HEK293 (cell line): Measurements from ENCODE around the gene TRIM34.

Source experiments
- CTCF ChIA-PET: fragments of 350-600 bp; formaldehyde crosslinking; extraction: SDS; loops from one replicate; lab custom pipeline; 2021; ENCODE audit warnings: antibody characterized with exemption; lab: Yijun Ruan, JAX
- POLR2A ChIA-PET: fragments of 300-600 bp; formaldehyde crosslinking; extraction: SDS; loops from one replicate; lab custom pipeline; 2020; ENCODE audit warnings: antibody characterized with exemption, inconsistent platforms; lab: Yijun Ruan, JAX
- H3K27ac ChIP-seq: fragments of 200-500 bp; sonication (Bioruptor generic); 2 replicates; pipeline ENCODE4 v1.5.1; 2014; ENCODE audit warnings: low read depth, low read length, control low read depth, inconsistent platforms; ENCODE audit errors: extremely low read depth
- H3K36me3 ChIP-seq, 2 experiments: fragments of 200-500 bp in 1 of 2; sonication (Bioruptor generic) in 1 of 2; 1 replicate in 1 of 2; 2 replicates in 1 of 2; pipeline ENCODE4 v1.5.1; 2014 to 2017; ENCODE audit warnings: inconsistent platforms in 2 of 2, low read length in 2 of 2; ENCODE audit not compliant: control insufficient read depth in 2 of 2, insufficient read depth in 1 of 2
- H3K4me1 ChIP-seq: fragments of 200-500 bp; sonication (Bioruptor generic); 2 replicates; pipeline ENCODE4 v1.5.1; 2014; ENCODE audit warnings: mild to moderate bottlenecking, low read length, inconsistent platforms; ENCODE audit not compliant: control insufficient read depth, insufficient read depth
- H3K4me3 ChIP-seq: 2 replicates; pipeline ENCODE4 v1.5.1; 2011; ENCODE audit warnings: low read depth, mild to moderate bottlenecking, control low read depth, low read length, moderate library complexity
- H3K9me3 ChIP-seq: fragments of 200-500 bp; sonication (Bioruptor generic); 2 replicates; pipeline ENCODE4 v1.5.1; 2014; ENCODE audit warnings: low read depth, low read length, inconsistent platforms; ENCODE audit not compliant: control insufficient read depth, insufficient read depth
- BCL11A ChIP-seq: fragments of 450-650 bp; formaldehyde crosslinking; IDR thresholded peaks from 2 replicates; pipeline ENCODE4 v1.5.1; 2016; ENCODE audit warnings: low read depth, missing biosample characterization, missing genetic modification characterization
- INSM2 ChIP-seq: fragments of 450-650 bp; formaldehyde crosslinking; IDR thresholded peaks from 2 replicates; pipeline ENCODE4 v1.5.1; 2016; ENCODE audit warnings: missing biosample characterization, missing genetic modification characterization
- KLF9 ChIP-seq: fragments of 450-650 bp; formaldehyde crosslinking; IDR thresholded peaks from 2 replicates; pipeline ENCODE4 v1.5.1; 2016; ENCODE audit warnings: missing biosample characterization, missing genetic modification characterization, low read depth
- ZBTB10 ChIP-seq: fragments of 450-650 bp; formaldehyde crosslinking; IDR thresholded peaks from 2 replicates; pipeline ENCODE4 v1.5.1; 2016; ENCODE audit warnings: missing biosample characterization, missing genetic modification characterization
- ZNF10 ChIP-seq: fragments of 450-650 bp; formaldehyde crosslinking; IDR thresholded peaks from 2 replicates; pipeline ENCODE4 v1.5.1; 2017; ENCODE audit warnings: missing biosample characterization, missing genetic modification characterization
- ZNF146 ChIP-seq: fragments of 450-650 bp; formaldehyde crosslinking; IDR thresholded peaks from 2 replicates; pipeline ENCODE4 v1.5.1; 2016; ENCODE audit warnings: missing biosample characterization, missing genetic modification characterization
- ZNF239 ChIP-seq: fragments of 450-650 bp; formaldehyde crosslinking; IDR thresholded peaks from 2 replicates; pipeline ENCODE4 v1.5.1; 2016; ENCODE audit warnings: missing biosample characterization, missing genetic modification characterization
- ZNF292 ChIP-seq: fragments of 450-650 bp; formaldehyde crosslinking; IDR thresholded peaks from 2 replicates; pipeline ENCODE4 v1.5.1; 2016; ENCODE audit warnings: low read depth, missing biosample characterization, missing genetic modification characterization, borderline replicate concordance
- ZNF426 ChIP-seq: fragments of 450-650 bp; formaldehyde crosslinking; IDR thresholded peaks from 2 replicates; pipeline ENCODE4 v1.5.1; 2017; ENCODE audit warnings: missing biosample characterization, missing genetic modification characterization, mild to moderate bottlenecking, inconsistent platforms, moderate library complexity
- ZNF510 ChIP-seq: fragments of 450-650 bp; formaldehyde crosslinking; IDR thresholded peaks from 2 replicates; pipeline ENCODE4 v1.5.1; 2018; ENCODE audit warnings: mild to moderate bottlenecking, missing genetic modification characterization, missing biosample characterization; ENCODE audit not compliant: insufficient replicate concordance
- ZNF530 ChIP-seq: fragments of 450-650 bp; formaldehyde crosslinking; IDR thresholded peaks from 2 replicates; pipeline ENCODE4 v1.5.1; 2016; ENCODE audit warnings: low read depth, missing biosample characterization, missing genetic modification characterization
- ZNF660 ChIP-seq: fragments of 450-650 bp; IDR thresholded peaks from 2 replicates; pipeline ENCODE4 v1.5.1; 2018; ENCODE audit warnings: missing biosample characterization, mild to moderate bottlenecking, missing genetic modification characterization
- ZNF747 ChIP-seq: fragments of 450-650 bp; formaldehyde crosslinking; IDR thresholded peaks from 2 replicates; pipeline ENCODE4 v1.5.1; 2016; ENCODE audit warnings: missing biosample characterization, missing genetic modification characterization
- ZNF777 ChIP-seq: fragments of 450-650 bp; formaldehyde crosslinking; IDR thresholded peaks from 2 replicates; pipeline ENCODE4 v1.5.1; 2017; ENCODE audit warnings: missing biosample characterization, missing genetic modification characterization, borderline replicate concordance
- ZNF791 ChIP-seq: fragments of 450-650 bp; formaldehyde crosslinking; IDR thresholded peaks from 2 replicates; pipeline ENCODE4 v1.5.1; 2016; ENCODE audit warnings: missing biosample characterization, missing genetic modification characterization
- ZSCAN23 ChIP-seq: fragments of 450-650 bp; formaldehyde crosslinking; IDR thresholded peaks from 2 replicates; pipeline ENCODE4 v1.5.1; 2016; ENCODE audit warnings: missing biosample characterization, missing genetic modification characterization
- ZSCAN30 ChIP-seq: fragments of 450-650 bp; IDR thresholded peaks from 2 replicates; pipeline ENCODE4 v1.5.1; 2018; ENCODE audit warnings: missing biosample characterization, mild to moderate bottlenecking, missing genetic modification characterization, moderate library complexity
- TF ChIP-seq, protein P1 (sequence below): fragments of 450-650 bp; formaldehyde crosslinking; optimal IDR thresholded peaks from 2 replicates; pipeline ENCODE3; 2016; ENCODE audit warnings: missing biosample characterization, mild to moderate bottlenecking, missing genetic modification characterization
- TF ChIP-seq, protein P2 (sequence below): fragments of 450-650 bp; formaldehyde crosslinking; IDR thresholded peaks from 2 replicates; pipeline ENCODE4 v1.5.1; 2016; ENCODE audit warnings: missing biosample characterization, missing genetic modification characterization, borderline replicate concordance
- TF ChIP-seq, protein P3 (sequence below): fragments of 450-650 bp; formaldehyde crosslinking; IDR thresholded peaks from 2 replicates; pipeline ENCODE4 v1.5.1; 2016; ENCODE audit warnings: missing biosample characterization, missing genetic modification characterization

TRIM34 gene

GRCh38 chr11:5665051-5665570, 40.3 kb downstream of the TRIM34 start:
- H3K9me3 ChIP-seq: no peaks in the 10 kb centered on the region
- peaks cover 0 to 29% of the 10 kb centered on the region in 2 experiments; a peak in 1 of 3 replicates for H3K36me3 ChIP-seq
- no peaks in the 10 kb centered on the region for H3K4me1 ChIP-seq
- H3K4me3 ChIP-seq: no peak overlapping the region
- POLR2A ChIA-PET: no interaction called here
- CTCF ChIA-PET: interaction anchor here (0.7 kb wide), 2 partner anchors 86 to 538 kb away, joined by 3 read pairs; no protein-coding TSS in a partner anchor
- no peak overlapping the region for H3K27ac ChIP-seq
- TF ChIP-seq ZNF660 (tag by site-specific recombination): no peak
- no peak for TF ChIP-seq ZNF292
- no peak for TF ChIP-seq ZNF747 (tag by site-specific recombination)
- TF ChIP-seq ZNF146: no peak
- no peak for TF ChIP-seq ZNF791 (tag by site-specific recombination)
- TF ChIP-seq ZNF239 (tag by site-specific recombination): no peak
- TF ChIP-seq, protein P1, sequence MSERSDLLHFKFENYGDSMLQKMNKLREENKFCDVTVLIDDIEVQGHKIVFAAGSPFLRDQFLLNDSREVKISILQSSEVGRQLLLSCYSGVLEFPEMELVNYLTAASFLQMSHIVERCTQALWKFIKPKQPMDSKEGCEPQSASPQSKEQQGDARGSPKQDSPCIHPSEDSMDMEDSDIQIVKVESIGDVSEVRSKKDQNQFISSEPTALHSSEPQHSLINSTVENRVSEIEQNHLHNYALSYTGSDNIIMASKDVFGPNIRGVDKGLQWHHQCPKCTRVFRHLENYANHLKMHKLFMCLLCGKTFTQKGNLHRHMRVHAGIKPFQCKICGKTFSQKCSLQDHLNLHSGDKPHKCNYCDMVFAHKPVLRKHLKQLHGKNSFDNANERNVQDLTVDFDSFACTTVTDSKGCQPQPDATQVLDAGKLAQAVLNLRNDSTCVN: no peak
- TF ChIP-seq, protein P2, sequence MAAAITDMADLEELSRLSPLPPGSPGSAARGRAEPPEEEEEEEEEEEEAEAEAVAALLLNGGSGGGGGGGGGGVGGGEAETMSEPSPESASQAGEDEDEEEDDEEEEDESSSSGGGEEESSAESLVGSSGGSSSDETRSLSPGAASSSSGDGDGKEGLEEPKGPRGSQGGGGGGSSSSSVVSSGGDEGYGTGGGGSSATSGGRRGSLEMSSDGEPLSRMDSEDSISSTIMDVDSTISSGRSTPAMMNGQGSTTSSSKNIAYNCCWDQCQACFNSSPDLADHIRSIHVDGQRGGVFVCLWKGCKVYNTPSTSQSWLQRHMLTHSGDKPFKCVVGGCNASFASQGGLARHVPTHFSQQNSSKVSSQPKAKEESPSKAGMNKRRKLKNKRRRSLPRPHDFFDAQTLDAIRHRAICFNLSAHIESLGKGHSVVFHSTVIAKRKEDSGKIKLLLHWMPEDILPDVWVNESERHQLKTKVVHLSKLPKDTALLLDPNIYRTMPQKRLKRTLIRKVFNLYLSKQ (tag by site-specific recombination): no peak
- no peak for TF ChIP-seq ZSCAN23
- no peak for TF ChIP-seq ZNF10
- no peak for TF ChIP-seq ZSCAN30 (tag by site-specific recombination)
- TF ChIP-seq INSM2: no peak

DNA sequence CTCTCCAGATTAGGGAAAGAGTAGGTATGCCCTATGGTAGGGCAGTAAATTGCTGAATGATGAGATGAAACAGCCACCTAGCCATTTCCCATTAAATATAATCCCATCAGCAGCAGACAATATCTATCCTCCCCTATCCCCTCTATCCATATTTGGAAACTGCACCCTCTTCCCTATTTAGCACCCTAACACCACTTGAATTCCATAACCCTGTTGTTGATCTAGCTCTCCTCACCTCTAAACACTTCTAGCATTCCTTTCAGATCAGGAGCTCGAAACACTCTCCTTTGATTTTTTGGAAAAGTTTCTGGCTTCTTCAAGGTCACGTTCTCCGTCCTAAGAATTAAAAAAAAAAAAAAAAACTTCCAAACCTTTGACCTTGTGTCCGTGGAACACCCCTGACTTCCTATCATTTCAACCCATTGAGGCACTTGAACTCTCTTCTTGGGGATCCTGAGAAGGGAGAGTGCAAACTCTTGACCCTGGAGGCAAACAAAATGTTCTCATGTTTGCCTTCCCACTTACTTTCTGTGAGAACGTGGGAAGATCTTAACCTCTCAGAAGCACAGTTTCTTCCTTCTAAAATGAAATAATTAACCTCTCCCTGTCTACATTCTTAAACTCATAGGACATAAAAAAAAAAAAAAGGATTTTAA, 41.1 kb downstream of the TRIM34 start:
- no peaks in the 10 kb centered on the region for H3K9me3 ChIP-seq
- H3K36me3 ChIP-seq: peaks cover 0 to 34% of the 10 kb centered on the region in 2 experiments; a peak in 1 of 3 replicates
- POLR2A ChIA-PET: no interaction called here
- H3K27ac ChIP-seq: no peak overlapping the region
- no peaks in the 10 kb centered on the region for H3K4me1 ChIP-seq
- CTCF ChIA-PET: interaction anchor here (0.7 kb wide), 2 partner anchors 86 to 539 kb away, joined by 3 read pairs; no protein-coding TSS in a partner anchor
- TF ChIP-seq ZNF530 (tag by site-specific recombination): no peak
- no peak for TF ChIP-seq ZNF747 (tag by site-specific recombination)
- TF ChIP-seq ZNF426: no peak
- TF ChIP-seq ZBTB10 (tag by site-specific recombination): no peak
- no peak for TF ChIP-seq ZNF146
- no peak for TF ChIP-seq BCL11A
- TF ChIP-seq ZNF777: no peak
- no peak for TF ChIP-seq KLF9 (tag by site-specific recombination)
- TF ChIP-seq ZNF510 (tag by site-specific recombination): no peak
- TF ChIP-seq, protein P3, sequence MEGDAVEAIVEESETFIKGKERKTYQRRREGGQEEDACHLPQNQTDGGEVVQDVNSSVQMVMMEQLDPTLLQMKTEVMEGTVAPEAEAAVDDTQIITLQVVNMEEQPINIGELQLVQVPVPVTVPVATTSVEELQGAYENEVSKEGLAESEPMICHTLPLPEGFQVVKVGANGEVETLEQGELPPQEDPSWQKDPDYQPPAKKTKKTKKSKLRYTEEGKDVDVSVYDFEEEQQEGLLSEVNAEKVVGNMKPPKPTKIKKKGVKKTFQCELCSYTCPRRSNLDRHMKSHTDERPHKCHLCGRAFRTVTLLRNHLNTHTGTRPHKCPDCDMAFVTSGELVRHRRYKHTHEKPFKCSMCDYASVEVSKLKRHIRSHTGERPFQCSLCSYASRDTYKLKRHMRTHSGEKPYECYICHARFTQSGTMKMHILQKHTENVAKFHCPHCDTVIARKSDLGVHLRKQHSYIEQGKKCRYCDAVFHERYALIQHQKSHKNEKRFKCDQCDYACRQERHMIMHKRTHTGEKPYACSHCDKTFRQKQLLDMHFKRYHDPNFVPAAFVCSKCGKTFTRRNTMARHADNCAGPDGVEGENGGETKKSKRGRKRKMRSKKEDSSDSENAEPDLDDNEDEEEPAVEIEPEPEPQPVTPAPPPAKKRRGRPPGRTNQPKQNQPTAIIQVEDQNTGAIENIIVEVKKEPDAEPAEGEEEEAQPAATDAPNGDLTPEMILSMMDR (tag by site-specific recombination): no peak
- no peak overlapping the region for H3K4me3 ChIP-seq
